Stimulated activated CD8-positive, alpha-beta memory T cell treated with anti-CD3 and anti-CD28 coated beads, Interleukin-15, amount 100 ng/mL, for 1 hour (primary cell): ENCODE measurements around the gene BEGAIN.

Experiments
- DNase-seq: peaks from one replicate; pipeline ENCODE4 v3.0.0-alpha.2; 2020; ENCODE audit warnings: low read depth

The BEGAIN gene

GRCh38 chr14:100504372-100505078, 82.7 kb downstream of the BEGAIN start:
- DNase-seq: no peak

GRCh38 chr14:100503251-100503650, 84.0 kb downstream of the BEGAIN start:
- no peak for DNase-seq

- no peak for DNase-seq
Measured at GRCh38 chr14:100502622-100503220, 84.5 kb downstream of the BEGAIN start.

GRCh38 chr14:100500128-100500527, 87.1 kb downstream of the BEGAIN start:
- no peak for DNase-seq

GRCh38 chr14:100498068-100498467, 89.1 kb downstream of the BEGAIN start:
- DNase-seq: no peak

- DNase-seq: no peak
Measured at GRCh38 chr14:100495917-100496316, 91.3 kb downstream of the BEGAIN start.

- no peak for DNase-seq
Measured at GRCh38 chr14:100494645-100495044, 92.6 kb downstream of the BEGAIN start.

- no peak for DNase-seq
Measured at GRCh38 chr14:100490252-100490651, 97.0 kb downstream of the BEGAIN start.

GRCh38 chr14:100488057-100488456, 99.2 kb downstream of the BEGAIN start:
- no peak for DNase-seq

GRCh38 chr14:100487304-100487703, 99.9 kb downstream of the BEGAIN start:
- no peak for DNase-seq
